ENCODE measurements around the gene NUP98.

DNA sequence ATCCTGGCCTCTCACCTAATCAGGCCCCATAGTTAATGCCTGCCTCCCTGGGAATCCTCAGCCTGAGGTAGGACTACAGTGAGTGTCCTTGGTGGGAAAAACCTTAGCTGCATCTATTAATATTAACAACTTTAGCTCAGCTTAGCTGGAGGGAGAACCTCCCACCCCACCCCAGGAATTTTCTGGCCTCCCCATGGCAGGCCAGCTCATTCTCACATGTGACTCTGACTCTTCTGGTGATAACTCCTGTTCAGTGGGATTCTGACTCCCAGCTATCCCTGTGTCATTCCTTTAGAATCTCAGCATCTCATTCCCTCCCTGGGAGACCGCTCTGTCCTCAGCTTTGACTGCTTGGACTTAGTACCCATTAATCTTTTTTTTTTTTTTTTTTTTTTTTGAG lies 170.1 kb downstream of the NUP98 start:
- no peak for TF ChIP-seq EZH2 (IDR thresholded peaks at IDR 0.05)
- TF ChIP-seq, protein P1, sequence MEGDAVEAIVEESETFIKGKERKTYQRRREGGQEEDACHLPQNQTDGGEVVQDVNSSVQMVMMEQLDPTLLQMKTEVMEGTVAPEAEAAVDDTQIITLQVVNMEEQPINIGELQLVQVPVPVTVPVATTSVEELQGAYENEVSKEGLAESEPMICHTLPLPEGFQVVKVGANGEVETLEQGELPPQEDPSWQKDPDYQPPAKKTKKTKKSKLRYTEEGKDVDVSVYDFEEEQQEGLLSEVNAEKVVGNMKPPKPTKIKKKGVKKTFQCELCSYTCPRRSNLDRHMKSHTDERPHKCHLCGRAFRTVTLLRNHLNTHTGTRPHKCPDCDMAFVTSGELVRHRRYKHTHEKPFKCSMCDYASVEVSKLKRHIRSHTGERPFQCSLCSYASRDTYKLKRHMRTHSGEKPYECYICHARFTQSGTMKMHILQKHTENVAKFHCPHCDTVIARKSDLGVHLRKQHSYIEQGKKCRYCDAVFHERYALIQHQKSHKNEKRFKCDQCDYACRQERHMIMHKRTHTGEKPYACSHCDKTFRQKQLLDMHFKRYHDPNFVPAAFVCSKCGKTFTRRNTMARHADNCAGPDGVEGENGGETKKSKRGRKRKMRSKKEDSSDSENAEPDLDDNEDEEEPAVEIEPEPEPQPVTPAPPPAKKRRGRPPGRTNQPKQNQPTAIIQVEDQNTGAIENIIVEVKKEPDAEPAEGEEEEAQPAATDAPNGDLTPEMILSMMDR (IDR thresholded peaks at IDR 0.05), result no peak
